HEK293 (cell line): Measurements from ENCODE around the gene TOR2A.

Experiments
- BCL11A ChIP-seq: fragments of 450-650 bp; formaldehyde crosslinking; IDR thresholded peaks from 2 replicates; pipeline ENCODE4 v1.5.1; 2016; ENCODE audit warnings: low read depth, missing biosample characterization, missing genetic modification characterization
- GLIS1 ChIP-seq: fragments of 450-650 bp; formaldehyde crosslinking; IDR thresholded peaks from 2 replicates; pipeline ENCODE4 v1.5.1; 2016; ENCODE audit warnings: missing biosample characterization, missing genetic modification characterization
- KLF10 ChIP-seq: fragments of 450-650 bp; IDR thresholded peaks from 2 replicates; pipeline ENCODE4 v1.5.1; 2018; ENCODE audit warnings: missing biosample characterization, mild to moderate bottlenecking, missing genetic modification characterization
- KLF16 ChIP-seq: fragments of 450-650 bp; formaldehyde crosslinking; IDR thresholded peaks from 2 replicates; pipeline ENCODE4 v1.5.1; 2017; ENCODE audit warnings: missing biosample characterization, missing genetic modification characterization
- KLF17 ChIP-seq: fragments of 450-650 bp; formaldehyde crosslinking; IDR thresholded peaks from 2 replicates; pipeline ENCODE4 v1.5.1; 2016; ENCODE audit warnings: missing biosample characterization, missing genetic modification characterization
- KLF7 ChIP-seq: fragments of 450-650 bp; formaldehyde crosslinking; IDR thresholded peaks from 2 replicates; pipeline ENCODE4 v1.5.1; 2016; ENCODE audit warnings: missing biosample characterization, missing genetic modification characterization, borderline replicate concordance
- KLF9 ChIP-seq: fragments of 450-650 bp; formaldehyde crosslinking; IDR thresholded peaks from 2 replicates; pipeline ENCODE4 v1.5.1; 2016; ENCODE audit warnings: missing biosample characterization, missing genetic modification characterization, low read depth
- MYNN ChIP-seq: fragments of 450-650 bp; formaldehyde crosslinking; IDR thresholded peaks from 2 replicates; pipeline ENCODE4 v1.5.1; 2016; ENCODE audit warnings: missing biosample characterization, missing genetic modification characterization, borderline replicate concordance
- PRDM10 ChIP-seq: fragments of 450-650 bp; formaldehyde crosslinking; IDR thresholded peaks from 2 replicates; pipeline ENCODE4 v1.5.1; 2016; ENCODE audit warnings: missing biosample characterization, missing genetic modification characterization
- PRDM2 ChIP-seq: fragments of 450-650 bp; formaldehyde crosslinking; IDR thresholded peaks from 2 replicates; pipeline ENCODE4 v1.5.1; 2016; ENCODE audit warnings: missing biosample characterization, missing genetic modification characterization, borderline replicate concordance
- RBAK ChIP-seq: fragments of 450-650 bp; formaldehyde crosslinking; IDR thresholded peaks from 2 replicates; pipeline ENCODE4 v1.5.1; 2016; ENCODE audit warnings: missing biosample characterization, missing genetic modification characterization
- SETDB1 ChIP-seq: IDR thresholded peaks from one replicate; pipeline ENCODE4 v1.6.1; 2017; ENCODE audit warnings: mild to moderate bottlenecking, low read length, moderate library complexity, mixed read lengths; ENCODE audit not compliant: insufficient read length
- SP2 ChIP-seq: fragments of 450-650 bp; formaldehyde crosslinking; IDR thresholded peaks from 2 replicates; pipeline ENCODE4 v1.5.1; 2016; ENCODE audit warnings: missing biosample characterization, missing genetic modification characterization
- TCF7L2 ChIP-seq: IDR thresholded peaks from 2 replicates; pipeline ENCODE4 v1.6.1; 2011; ENCODE audit warnings: low read depth, mild to moderate bottlenecking, inconsistent platforms, low read length, moderate library complexity, borderline replicate concordance
- ZBTB10 ChIP-seq: fragments of 450-650 bp; formaldehyde crosslinking; IDR thresholded peaks from 2 replicates; pipeline ENCODE4 v1.5.1; 2016; ENCODE audit warnings: missing biosample characterization, missing genetic modification characterization
- ZNF10 ChIP-seq: fragments of 450-650 bp; formaldehyde crosslinking; IDR thresholded peaks from 2 replicates; pipeline ENCODE4 v1.5.1; 2017; ENCODE audit warnings: missing biosample characterization, missing genetic modification characterization
- ZNF248 ChIP-seq: fragments of 450-650 bp; formaldehyde crosslinking; IDR thresholded peaks from 2 replicates; pipeline ENCODE4 v1.5.1; 2017; ENCODE audit warnings: missing biosample characterization, missing genetic modification characterization
- ZNF513 ChIP-seq: fragments of 450-650 bp; IDR thresholded peaks from 2 replicates; pipeline ENCODE4 v1.5.1; 2018; ENCODE audit warnings: missing biosample characterization, missing genetic modification characterization
- ZNF529 ChIP-seq: fragments of 450-650 bp; formaldehyde crosslinking; IDR thresholded peaks from 2 replicates; pipeline ENCODE4 v1.5.1; 2017; ENCODE audit warnings: missing genetic modification characterization, missing biosample characterization; ENCODE audit not compliant: insufficient replicate concordance
- ZNF596 ChIP-seq: fragments of 450-650 bp; IDR thresholded peaks from 2 replicates; pipeline ENCODE4 v1.5.0; 2018; ENCODE audit warnings: missing biosample characterization, mild to moderate bottlenecking, missing genetic modification characterization, moderate library complexity
- ZNF600 ChIP-seq: fragments of 450-650 bp; formaldehyde crosslinking; IDR thresholded peaks from 2 replicates; pipeline ENCODE4 v1.5.1; 2016; ENCODE audit warnings: missing biosample characterization, missing genetic modification characterization
- ZNF623 ChIP-seq: fragments of 450-650 bp; formaldehyde crosslinking; IDR thresholded peaks from 2 replicates; pipeline ENCODE4 v1.5.1; 2016; ENCODE audit warnings: missing biosample characterization, missing genetic modification characterization
- ZNF677 ChIP-seq: fragments of 450-650 bp; IDR thresholded peaks from 2 replicates; pipeline ENCODE4 v1.5.0; 2018; ENCODE audit warnings: missing biosample characterization, mild to moderate bottlenecking, missing genetic modification characterization, moderate library complexity
- ZNF76 ChIP-seq: fragments of 450-650 bp; formaldehyde crosslinking; IDR thresholded peaks from 2 replicates; pipeline ENCODE4; 2016; ENCODE audit warnings: low read depth, missing biosample characterization, missing genetic modification characterization, borderline replicate concordance

Gene TOR2A

DNA sequence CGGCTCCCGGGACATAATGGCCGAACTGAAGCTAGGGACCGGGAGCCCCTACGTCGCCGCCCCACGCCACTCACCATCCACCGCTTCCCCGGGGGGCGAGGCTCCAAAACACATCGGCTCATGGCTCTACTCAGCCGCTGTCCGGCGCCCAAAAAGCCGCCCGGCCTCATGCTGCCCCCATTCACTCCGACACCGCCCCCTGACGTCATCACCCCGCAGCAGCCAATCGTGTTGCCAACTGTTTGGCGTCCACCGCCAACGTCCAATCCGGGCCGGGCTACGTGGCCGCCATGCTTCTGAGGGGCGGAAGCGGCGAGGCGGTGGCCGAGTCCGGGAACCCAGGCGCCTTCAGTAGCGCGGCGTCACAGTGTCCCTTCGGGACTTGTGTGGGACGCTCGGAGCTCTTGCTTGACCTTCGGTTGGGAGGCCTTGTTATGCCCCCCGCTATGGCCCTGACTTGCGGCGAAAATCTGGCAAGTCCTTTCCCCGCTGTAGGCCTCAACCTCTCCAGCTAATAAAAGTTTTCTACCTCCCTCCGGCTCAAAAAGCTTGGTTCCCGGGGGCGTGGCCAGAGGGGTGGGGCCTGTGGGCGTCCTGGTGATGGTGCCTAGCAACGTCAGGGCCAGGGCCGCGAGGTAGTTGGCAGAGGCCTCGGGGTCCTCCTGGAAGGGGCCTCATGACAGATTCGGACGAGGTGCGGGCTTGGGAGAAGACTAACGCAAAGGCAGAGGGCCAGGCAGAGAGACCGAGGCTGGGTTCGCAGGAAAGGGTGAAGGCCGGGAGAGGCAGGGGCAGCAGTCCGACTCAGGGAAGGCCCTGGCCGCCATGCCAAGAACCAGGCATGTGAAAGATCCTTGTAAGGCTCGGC, 19.4 kb downstream of the TOR2A start, which contains the start of the genes PTRH1 and TTC16 (continued):
- TF ChIP-seq RBAK (tag by site-specific recombination) (no peak), GLIS1 (tag by site-specific recombination) (peak; percentile 8; the same call in 1 of the 2 replicates), ZNF10 (no peak), ZNF677 (tag by site-specific recombination) (no peak), KLF9 (peak; percentile 96), MYNN (tag by site-specific recombination) (peak; percentile 85), KLF17 (tag by site-specific recombination) (peak; percentile 55; the same call in 1 of the 2 replicates), KLF10 (tag by site-specific recombination) (peak; percentile 60), ZNF600 (tag by site-specific recombination) (peak; percentile 36; the same call in 1 of the 2 replicates), ZNF513 (no peak), SP2 (tag by site-specific recombination) (peak; percentile 95), ZNF248 (tag by site-specific recombination) (no peak), ZBTB10 (tag by site-specific recombination) (0 out of 2 replicates have a peak, but pooled peaks have one; percentile 20), KLF16 (tag by site-specific recombination) (0 out of 2 replicates have a peak, but pooled peaks have one; percentile 72), ZNF76 (tag by site-specific recombination) (peak; percentile 83), ZNF596 (no peak), KLF7 (0 out of 2 replicates have a peak, but pooled peaks have one; percentile 41), ZNF529 (no peak), TCF7L2 (no peak), BCL11A (0 out of 2 replicates have a peak, but pooled peaks have one; percentile 9), SETDB1 (no peak), ZNF623 (tag by site-specific recombination) (no peak), PRDM2 (tag by site-specific recombination) (no peak), PRDM10 (peak; percentile 92)
